ENCODE results near the gene FBXO2.

FBXO2 gene, protein sequence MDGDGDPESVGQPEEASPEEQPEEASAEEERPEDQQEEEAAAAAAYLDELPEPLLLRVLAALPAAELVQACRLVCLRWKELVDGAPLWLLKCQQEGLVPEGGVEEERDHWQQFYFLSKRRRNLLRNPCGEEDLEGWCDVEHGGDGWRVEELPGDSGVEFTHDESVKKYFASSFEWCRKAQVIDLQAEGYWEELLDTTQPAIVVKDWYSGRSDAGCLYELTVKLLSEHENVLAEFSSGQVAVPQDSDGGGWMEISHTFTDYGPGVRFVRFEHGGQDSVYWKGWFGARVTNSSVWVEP

DNA sequence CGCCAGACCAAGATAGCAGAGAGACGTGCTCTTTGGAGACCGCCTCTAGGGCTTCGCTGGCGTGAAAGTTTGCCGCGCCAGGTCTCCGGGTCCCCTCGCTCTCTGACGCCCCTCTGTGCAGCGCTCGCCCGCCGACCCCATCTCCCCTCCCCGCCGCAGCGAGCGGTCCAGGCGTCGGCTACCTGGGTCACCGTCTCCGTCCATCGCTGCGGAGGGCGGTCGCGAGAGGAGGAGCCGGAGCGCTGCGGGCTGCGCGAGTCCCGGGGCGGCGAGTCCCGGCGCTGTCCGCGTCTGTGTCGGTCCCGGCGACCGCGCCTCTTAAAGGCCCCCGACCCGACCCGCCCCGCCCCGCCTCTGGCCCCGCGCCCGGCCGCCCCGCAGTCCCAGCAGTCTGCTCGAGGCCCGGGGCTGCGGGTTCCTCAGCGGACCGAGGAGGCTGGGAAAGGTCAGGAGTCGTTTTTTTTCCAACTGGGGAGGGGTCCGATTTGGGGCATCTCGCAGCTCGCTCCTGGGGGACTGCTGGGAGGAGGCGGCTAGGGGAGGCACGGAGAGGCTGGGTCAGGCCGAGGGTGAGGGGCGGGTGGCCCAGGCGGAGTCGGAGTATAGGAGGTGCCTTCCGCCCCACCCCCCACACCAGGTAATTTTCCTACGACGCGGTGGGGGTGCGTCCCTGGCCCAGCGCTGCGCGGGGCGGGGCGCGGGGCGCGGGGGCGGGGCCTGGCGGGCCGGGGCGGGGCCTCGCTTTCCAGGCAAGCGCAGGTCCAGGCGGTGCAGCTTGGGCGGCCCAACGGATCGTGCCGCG, at the start of gene FBXO2, which contains the start of gene FBXO44:
Gene FBXO2, minus strand, starts transcription at position 293 of the 802 bp plus-strand sequence. Its CDS starts 89 bp downstream, at position 204.
Gene FBXO44, plus strand, starts transcription at position 741 of the 802 bp plus-strand sequence. CDS start 959 bp downstream, outside the sequence.
- no peak for DNase-seq

DNA sequence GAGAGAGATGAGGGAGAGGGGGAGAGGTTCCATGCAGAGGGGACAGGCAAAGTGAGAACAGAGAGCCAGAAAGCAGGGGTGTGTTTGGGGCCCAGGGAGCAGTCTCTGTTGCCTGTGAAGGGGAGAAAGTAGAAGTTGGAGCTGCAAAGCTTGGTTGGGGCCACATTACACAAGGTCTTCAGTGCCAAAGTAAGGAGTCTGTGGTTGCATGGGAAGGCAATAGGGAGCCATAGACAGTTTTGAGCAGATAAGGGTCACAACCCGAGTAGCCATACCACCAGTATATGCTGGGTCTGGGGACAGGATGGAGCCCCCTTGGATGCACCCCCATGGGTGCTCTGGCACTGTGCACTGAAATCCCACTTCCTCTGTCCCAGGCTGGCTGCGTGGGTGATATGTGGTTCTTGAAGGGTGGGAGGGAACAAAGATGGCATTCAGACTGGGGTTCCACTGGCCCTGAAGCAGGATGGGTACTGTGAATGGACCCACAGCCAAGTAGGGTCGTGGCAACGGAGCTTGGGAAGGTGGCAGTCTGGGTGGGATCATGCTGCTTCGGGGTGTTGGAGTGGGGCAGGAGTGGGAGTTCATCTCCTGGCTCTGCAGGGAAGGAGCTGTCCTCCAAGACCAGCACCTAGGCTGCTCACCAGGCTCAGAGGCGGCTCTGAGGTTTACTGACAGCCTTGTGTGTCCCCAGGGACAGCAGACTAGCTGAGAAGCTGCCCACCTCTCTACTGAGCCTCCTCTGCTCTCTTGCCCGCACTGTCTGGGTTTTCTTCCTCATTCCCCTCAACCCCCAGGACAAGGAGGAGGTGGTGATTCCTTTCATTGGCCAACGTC, 49.3 kb upstream of the FBXO2 start:
- DNase-seq: no peak

DNA sequence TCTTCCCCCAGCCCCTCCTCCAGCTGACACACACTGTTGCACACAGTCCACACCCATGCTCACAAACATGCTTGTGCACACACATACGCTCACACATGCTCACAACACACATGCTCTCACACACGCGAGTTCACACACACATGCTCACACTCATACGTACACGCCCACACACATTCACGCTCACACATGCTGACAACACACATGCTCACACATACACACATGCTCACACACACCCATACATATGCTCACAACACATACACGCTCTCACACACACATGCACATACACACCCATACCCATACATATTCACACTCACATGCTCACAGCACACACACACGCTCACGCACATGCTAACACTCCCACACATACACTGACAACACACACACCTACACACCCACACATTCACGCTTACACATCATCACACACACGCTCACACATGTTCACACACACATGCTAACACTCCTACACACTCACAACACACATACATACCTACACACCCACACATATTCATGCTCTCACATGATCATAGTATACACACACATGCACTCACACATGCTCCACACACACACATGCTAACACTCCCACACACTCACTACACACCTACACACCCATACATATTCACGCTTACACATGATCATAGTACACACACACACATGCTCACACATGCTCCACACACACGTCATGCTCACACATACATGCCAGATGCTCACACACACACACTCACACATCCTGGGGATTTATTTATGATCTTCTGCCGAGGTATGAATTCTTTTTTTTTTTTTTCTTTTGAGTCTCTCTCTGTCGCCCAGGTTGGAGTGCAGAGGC, 48.0 kb upstream of the FBXO2 start:
- DNase-seq: no peak

DNA sequence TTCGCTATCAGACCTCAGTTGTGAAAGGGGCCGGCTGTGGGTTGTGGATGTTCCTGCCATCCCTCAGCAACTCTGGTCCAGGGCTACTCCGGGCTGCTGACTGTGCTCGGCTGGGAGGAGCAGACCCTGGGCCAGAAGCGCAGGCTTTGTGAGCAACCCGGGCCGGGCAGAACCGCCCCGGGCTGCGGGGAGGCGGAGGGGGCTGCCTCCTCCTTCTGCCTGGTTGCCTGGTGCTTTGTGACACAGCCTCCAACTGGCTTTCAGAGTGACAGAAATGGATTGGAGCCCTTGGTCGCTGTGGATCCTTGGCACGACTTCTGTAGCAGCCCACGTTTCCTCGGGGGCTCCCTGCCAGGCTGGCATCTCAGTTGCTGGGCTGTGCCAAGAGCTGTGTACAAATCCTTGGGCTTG, 47.3 kb upstream of the FBXO2 start:
- no peak for DNase-seq

DNA sequence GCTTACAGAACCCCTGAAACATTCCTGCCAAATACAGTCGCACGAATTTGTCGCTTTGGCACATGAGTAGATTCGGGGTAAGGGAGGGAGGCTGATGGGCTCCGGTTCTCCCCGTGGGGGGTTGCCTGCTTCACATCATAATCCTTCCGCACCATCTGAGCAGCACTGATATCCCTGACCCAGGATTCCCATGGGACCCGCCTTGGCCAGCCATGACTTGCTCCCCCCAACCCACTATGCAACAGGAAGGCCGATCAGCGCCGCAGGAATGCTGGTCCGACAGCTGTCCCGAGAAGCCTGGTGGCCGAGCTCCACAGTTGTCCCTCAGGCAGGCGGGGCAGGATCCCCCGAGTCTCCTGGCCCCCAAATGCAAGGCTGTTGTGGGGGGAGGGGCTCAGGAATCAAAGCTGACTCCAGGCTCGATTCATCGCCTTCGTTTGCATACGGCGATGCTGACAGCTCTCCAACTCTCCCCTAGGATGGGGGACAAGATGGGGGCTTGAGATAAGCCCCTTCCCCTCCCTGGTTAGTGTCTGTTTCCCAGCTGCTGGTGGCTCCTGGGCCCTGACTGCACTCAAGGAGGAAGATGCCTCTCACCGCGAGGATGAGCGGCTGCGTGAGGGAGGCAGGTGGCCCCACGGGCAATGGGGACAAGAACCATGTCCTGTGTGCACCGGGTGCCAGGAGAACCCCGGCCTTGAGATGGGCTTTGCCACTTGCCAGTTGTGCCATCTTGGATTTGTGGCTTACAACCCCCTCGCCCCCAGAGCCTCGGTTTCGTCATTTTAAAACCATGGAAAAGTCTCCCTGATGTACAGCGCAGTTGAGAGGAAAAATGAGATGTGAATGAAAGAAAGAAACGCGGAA, 46.6 kb upstream of the FBXO2 start:
- no peak for DNase-seq

DNA sequence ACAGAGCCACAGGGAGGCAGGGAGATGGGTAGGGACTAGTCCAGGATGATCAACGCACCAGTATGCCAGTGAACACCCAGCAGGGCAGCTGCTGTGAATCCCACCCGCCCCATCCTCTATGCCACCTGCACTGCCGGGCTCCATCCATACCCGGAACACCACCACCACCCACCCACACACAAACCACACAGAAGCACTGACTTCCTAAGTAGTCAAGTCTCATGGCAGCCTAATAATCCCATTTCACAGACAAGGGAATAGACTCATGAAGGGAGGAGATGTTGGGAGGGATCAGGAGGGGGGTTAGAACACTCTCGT, 43.6 kb upstream of the FBXO2 start:
- DNase-seq: no peak

DNA sequence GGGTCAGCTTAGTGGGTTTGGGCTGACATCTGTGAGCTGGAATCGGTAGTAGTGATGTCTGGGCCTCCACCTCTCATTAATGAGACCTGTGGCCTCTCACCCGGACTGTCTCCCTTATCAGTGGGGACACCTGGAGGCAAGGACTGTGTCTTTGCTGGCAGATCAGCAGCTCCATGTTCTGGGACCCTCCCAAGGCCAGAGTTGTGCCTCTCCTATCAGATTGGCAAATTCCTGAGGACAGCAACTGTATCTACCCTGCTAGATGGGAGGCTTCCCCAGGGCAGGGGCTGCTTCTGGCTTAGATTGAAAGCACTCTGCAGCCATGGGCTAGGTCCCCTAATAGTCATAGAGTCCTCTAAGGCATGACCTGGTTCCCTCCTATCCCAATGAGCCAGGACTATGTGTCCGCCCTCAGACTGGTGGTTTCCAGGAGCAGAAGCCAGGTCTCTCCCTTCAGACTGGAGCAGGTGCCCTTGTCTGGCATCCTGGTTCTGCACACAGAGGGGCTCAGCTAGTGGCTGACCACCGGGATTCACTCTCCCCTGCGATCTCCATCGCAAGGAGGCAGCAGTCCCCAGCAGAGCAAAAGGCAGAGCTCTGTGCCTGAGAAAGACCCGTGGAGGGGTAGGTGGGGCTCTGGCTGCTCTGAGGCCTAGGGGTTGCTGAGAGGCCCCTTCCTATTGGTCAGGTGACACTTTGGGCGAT, 43.1 kb upstream of the FBXO2 start:
- peak; percentile 63 for DNase-seq

DNA sequence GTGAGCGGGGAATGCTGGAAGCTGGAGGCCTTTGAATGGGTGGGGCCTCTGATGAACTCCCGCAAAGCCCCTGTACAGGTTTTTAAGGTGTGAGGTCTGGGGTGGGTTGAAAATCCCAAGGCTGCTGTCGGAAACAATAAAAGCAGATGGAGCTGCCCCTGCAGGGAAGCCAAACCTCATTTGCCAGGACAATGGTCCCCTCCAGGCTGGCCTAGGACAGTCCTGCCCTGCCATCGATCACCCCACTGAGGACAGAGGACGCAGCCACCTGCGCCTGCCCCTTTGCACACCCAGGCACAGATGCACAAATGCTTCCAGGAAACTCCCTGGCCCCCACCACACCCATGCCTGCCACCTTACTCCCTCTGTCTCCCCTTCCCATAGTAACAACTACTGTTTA, 41.6 kb upstream of the FBXO2 start:
- DNase-seq: no peak

DNA sequence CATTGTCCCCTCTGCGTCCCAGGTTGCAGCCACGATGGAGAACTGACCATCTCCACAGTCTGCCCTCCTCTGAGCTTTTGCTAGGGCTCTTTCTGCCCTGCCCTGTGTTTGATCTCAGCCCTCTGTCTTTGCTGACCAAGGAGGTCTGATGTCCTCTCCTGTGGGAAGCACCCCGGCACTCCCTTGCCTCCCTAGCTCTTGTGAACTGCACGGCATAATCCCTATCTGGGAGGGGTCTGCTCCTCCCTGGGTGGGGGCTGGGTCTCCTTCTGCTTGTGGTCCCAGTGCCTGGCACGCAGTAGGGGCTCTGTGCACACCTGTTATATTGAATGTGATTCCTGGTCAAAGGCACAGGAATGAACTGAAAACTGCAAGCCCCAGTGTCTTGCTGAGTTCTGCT, 39.7 kb upstream of the FBXO2 start:
- DNase-seq: no peak

DNA sequence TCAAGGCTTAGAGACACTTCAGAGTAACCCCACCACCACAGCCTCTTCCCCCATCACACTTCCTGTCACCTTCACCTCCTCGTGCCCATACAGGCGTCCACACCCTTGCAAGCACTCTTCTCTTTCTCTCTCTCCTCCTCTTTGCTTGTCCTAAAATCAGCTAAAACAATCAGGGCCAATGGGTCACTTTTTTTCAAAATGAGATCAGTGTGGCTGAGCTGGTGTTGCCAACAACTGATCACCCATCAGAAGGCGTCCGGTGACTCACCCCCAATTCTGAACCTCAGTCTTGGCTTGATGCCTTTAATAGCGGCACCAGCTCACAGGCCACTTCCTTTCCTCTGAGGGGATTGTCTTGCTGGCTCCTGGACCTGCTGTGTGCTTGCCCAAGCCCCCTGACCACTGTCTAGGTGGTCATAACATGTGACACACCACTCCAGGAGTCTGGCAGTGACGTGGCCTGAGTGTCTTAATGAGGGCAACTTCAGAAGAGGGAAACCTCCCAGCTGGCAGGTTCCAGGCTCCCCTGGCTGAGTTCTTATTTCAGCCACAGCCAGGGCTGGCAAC, 38.9 kb upstream of the FBXO2 start:
- peak; percentile 79 for DNase-seq

DNA sequence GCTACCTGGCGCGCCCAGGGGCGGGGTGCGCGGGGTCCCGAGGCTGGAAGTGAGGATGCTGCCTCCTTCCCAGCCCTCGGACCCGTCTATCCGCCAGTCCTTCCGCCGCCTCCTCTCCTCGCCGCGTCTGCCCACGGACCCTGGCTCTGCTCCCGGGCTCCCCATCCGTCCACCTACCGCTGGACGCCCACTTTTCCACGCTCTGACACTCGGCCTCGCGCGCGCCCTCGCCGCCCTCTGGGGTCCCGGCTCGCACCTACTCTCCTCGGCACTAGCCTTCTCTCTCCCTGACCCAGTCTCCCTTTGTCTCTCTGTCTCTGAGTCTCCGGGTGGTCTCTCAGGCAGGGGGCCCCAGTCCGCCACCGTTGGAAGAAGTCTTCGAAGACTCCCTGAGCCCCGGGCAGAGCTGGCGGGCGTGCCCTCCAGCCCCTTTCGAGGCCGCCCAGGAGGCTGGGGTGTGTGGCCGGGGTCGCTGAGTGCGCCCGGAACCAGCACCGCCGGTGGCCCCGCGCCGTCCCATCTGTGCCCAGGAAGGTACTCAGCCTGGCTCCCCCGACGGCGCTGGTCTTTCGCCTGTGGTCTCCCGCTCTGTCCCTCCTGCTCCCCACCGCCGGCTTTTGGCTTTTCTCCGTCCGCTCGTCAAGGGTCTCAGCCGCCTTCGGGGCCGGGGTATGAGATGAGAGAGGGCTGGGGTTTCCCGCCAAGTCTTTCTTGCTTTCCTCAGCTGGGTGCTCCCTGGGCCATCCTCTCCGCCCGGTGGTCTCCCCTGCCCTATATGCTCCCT, 37.9 kb upstream of the FBXO2 start:
- DNase-seq: no peak

DNA sequence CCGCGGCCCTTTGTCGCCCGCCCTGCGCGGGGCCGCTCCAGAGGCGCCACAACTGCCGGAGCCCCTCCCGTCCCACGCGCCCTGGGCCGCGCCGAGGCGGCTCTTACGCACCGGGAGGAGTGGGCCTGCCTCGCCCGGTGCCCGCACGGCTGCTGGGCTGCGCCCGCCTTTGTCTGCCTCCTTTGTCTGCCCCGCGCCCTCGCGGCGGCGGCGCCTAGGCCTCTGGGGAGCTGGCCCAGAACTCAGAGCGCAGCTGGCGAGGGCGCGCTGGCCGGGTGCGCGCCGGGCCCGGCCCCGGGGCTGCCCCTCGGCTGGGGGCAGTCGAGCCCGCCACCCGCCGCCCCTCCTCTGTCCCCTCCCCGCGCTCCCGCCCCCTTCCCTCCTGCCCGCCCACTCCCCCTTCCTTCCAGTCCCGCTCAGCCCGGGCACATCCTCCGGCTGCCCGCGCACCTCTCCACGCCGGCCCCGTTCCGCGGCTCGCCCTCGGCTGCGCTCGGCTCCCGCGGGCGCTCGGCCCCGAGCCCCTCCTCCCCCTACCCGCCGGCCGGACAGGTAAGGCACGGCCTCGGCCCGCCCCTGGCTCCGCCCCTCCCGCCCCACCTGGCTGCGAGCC, 37.2 kb upstream of the FBXO2 start, which contains the start of gene DRAXIN:
Gene DRAXIN, plus strand, starts transcription at position 409 of the 613 bp plus-strand sequence. CDS start 14,549 bp downstream, outside the sequence.
- DNase-seq: no peak

DNA sequence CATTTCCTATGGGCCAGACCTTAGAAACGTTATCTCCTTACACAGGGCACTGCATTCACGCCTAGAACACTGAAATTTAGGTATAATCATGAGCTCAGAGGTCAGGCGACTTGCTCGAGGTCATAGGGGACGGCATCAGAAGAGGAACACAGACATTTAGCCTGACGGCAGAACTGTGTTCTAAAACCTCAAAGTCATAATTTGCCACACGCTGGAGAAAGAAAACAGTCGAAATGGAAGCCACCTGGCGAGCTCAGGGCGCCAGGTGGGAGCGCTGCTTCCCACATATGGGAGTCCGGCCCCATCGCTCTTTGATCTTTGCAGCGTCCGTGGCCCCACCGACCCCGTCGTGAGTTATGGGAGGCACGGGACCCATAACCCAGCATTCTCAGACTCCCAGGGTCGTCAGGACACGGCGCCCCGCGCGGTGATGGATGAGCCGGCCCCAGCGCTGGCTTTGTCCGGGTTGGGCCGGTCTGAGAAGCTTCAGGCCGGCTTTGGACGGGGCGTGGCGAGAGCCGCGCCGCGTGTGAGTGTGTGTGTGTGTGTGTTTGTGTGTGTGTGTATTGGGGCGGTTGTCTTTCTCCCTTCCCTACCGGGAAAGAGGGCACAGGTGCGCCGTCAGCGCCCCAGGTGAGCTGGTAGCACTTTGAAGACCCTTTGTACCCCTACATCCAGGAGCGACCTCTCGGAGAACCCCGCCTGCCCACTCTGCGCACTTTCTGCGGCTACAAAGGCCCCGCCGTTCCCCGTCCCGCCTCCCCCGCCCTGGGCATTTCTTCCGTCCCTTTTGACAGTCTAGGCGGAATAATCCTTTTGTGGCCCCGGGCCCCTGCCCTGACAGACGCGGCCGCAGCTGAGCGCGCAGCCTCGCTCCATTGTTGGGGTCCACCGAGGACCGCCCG, 36.4 kb upstream of the FBXO2 start:
- peak; percentile 25 for DNase-seq

DNA sequence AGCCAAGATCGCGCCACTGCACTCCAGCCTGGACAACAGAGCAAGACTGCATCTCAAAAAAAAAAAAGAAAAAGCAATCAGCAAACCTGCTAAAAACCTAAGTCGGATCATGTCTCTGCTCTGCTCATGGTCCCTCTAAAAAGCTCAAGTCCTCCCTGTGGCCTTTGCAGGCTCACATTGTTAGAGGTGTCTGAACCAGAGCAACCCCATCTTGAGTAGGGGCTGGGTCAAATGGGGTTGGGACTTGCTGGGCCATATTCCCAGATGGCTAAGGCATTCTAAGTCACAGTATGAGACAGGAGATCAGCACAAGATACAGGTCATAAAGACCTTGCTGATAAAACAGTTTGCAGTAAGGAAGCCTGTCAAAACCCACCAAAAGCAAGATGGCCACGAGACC, 34.3 kb upstream of the FBXO2 start:
- DNase-seq: no peak

DNA sequence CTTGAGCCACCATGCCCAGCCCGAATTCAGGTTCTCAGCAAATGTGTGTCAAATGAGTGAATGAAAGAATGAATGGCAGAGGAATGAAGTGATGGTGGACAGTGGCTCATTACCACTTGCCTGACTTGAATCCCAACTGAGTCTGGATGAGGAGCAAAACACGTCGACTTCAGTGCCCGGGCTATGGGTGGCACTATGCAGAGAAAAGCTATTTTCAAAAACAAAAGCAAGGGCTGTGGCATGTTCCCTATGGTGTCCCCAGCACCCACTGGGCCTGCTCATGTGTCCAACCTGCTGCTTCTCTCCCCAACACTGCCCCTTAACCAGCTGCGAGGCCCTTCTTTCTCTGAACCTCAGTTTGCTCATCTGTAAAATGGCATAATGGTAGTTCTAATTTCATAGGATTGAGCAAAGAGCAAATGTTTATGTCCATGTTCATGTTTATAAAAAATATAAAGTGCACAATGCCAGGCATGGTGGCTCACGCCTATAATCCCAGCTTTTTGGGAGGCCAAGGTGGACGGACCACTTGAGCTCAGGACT, 31.1 kb upstream of the FBXO2 start:
- no peak for DNase-seq

DNA sequence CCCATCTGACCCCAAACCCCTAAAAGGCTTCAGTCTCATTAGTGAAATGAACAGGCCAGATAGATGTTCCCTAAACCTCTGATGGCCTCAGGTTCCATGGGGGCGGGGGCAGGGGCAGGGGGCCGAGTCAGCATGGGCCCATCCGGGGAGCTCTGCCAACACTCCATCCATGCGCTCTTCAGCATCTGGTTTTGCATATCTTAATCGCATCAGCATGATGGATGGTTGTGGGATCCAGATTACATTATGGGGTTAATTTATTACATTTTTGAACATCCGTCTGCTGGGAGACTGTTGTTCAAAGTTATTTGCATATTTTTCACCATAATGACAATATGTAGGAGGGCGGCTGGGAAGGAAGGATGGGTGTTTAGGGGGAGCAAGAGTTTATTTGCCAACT, 29.8 kb upstream of the FBXO2 start:
- no peak for DNase-seq

DNA sequence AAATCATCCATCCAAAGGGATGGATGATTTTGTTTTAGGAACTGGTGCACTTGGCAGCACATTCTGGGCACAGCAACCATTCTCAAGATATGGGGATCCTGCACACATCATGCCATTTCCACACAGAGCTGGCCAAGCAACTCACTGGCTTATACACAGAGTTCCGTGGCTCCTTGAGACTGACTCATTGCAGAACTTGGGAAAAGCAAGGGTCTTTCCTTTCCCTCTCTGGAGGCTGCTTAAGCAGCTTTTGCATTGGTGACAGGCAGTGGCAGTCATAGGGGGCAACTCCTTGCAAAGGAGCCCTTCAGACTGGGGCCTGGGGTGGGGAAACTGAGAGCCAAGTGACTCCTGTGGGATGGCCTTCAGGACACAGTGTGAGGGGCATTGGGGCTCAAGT, 28.6 kb upstream of the FBXO2 start:
- DNase-seq: no peak
